GM21825 (cell line): ENCODE measurements around the gene ZNF836.

Source experiments
- ATAC-seq: cut with Tn5 transposase; IDR thresholded peaks from one replicate; pipeline ENCODE4 v1.9.1; 2021; ENCODE audit warnings: mild to moderate bottlenecking, moderate library complexity; ENCODE audit not compliant: unreplicated experiment

Gene ZNF836

DNA sequence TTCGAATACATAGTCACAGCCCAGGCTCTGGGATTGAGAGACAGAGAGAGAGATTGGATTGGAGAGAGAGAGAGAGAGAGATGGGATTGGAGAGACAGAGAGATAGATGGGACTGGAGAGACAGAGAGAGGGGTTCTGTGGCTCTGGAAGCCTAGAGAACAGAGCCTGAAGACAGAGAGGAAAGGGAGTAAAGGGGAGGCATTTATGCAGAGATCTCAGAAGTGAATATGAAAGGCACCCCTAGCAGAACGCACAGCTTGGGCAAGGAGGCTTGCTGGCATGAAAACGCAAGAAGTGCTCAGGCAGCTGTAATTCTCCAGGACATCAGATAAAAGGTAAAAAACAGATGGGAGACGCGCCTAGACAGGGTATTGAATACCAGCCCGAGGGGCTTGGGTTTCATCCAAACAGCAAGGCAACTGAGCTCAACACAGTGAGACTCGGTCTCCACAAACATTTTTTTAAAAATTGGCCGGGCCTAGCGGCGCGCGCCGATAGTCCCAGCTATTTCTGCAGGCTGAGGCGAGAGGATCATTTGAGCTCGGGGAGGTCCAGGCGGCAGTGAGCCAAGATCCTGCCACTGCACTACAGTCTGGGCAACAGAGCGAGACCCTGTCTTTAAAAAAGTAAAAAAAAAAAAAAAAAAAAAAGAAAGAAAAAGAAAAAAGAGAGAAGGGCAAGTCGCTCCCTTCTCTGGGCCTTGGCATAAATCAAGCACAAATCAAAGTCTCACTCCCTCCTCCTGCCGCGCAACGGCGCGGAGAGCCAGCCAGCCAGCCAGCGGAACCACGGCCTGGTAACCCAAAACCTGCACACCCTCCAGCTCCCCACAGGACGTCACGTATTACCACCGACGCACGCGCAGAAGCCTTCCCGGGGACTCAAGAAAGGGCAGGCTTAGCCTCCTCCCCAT is 17.7 kb upstream of the ZNF836 start:
- no peak for ATAC-seq

DNA sequence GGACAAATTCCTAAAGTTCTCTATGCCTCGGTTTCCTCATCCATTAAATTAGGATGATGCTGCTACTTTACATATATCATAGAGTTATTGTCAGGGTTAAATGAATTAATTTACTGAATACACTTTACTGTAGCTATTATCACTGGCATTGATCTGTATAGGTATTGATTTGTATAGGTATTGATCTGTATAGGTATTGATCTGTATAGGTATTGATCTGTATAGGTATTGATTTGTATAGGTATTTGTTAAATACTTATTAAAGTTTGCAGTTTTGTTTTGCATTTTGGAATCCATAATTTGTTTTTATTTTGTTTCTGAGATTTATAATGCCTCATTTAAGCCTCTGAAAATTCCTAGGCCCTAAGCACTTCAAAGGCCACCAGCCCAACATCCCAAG is 16.0 kb upstream of the ZNF836 start:
- ATAC-seq, result no peak

DNA sequence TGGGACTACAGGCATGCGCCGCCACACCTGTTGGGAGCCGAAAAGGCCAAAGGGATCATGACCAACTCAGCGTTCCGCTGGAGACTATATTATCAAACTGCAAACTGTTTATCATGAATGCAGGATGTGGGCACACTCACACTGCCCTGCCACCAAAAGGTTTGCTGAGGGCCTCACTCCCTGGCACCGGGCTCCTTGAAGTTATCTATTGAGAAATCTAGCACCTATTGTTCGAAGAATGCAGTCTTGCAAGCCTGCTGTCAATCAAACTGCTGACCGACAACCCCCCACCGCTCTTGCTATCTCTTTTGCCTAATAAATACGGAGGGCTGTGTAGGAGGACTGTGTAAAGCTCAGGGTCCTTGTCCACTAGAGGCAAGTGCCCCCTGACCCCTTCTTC is 5.2 kb upstream of the ZNF836 start:
- no peak for ATAC-seq

DNA sequence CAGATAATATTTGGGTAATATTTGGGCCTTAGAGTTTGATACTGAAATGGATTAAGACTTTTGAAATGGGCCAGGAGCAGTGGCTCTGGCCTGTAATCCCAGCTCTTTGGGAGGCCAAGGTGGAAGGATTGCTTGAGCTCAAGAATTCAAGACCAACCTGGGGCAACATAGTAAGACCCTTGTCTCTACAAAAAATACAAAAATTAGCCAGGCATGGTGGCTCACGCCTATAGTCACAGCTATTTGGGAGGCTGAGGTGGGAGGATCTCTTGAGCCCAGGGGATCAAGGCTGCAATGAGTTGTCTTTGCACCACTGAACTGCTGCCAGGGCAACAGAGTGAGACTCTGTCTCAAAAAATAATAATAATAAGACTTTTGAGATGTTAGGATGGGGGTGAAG is 926 bp upstream of the ZNF836 start:
- no peak for ATAC-seq

DNA sequence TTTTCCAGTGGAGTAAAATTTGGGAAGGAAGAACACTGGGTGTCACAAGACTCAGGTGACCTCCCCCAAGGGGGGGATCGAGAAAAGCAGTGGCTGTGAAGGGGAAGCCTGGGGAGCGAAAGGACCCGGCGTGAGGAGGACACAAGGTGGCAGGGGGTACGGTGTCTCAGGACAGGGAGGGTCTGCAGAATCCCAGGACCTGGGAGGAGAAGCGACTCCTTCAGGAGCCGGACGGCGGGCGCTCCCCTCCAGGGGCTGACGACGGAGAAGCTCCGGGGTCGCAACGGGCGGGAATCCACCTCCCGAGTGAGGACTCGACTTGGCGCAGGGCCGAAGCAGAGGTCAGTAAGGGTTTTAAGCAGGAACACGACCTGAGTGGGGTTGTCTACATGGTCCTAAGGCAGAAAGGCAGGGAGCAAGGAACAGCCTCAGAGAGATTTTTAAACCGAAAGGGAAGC is 529 bp downstream of the ZNF836 start:
- peak; percentile 8 for ATAC-seq

DNA sequence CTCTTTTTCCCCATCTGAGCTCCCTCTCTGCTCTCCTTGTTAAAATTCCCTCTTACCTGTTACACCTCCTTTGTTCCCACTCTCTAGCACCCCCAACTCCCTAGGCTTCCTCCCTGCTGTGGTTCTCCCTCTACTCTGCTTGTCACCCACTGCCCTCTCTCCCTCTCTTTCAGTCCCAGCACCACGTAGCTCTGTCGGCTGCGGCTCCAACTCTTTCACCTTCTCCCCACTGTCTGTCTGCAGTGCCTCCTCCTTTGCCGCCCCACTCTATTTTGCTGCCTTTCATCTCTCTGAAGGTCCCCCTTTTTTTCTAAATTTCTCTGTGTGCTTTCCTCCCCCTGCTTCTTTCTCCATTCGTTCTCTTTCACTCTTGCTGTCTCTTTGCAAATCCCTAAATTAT is 1.1 kb downstream of the ZNF836 start:
- ATAC-seq, result no peak

DNA sequence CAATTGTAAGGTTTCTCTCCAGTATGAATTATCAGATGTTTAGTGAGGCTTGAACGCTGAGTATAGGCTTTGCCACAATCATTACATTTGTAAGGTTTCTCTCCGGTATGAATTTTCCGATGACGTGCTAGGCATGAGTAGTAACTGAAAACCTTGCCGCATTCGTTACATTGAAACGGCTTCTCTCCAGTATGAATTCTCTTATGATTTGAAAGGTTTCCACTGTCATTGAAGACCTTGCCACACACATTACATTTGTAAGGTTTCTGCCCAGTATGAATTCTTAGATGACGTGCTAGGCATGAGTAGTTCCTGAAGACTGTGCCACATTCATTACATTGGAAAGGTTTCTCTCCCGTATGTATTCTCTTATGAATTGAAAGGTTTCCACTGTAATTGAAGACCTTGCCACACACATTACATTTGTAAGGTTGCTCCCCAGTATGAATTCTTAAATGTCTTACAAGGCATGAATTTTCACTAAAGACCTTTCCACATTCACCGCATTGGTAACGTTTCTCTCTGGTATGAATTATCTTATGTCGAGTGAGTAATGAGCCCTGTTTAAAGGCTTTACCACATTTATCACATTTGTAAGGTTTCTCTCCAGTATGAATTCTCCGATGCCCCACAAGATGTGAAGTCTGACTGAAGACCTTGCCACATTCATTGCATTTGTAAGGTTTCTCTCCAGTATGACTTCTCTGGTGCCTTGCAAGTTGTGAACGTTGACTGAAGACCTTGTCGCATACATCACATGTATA is 15.6 kb downstream of the ZNF836 start:
- no peak for ATAC-seq

DNA sequence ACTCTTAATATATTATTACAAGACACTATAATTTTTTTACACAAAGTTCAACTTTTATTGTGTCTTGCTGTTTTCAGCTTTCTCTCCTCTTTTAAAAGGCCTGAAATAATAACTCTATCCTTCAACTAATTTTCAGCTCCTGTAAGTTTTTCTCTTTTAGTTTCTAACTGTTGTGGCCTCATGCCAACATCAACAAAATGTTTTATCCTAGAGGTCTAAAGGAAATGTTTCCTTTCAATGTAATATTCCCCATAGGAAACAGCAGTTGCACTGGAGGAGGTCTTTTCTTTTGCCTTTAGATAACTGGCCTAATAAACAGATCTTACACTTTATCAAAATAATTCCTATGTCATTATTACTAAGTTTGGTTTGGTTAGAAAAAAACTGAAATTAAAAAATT is 23.2 kb downstream of the ZNF836 start:
- no peak for ATAC-seq

DNA sequence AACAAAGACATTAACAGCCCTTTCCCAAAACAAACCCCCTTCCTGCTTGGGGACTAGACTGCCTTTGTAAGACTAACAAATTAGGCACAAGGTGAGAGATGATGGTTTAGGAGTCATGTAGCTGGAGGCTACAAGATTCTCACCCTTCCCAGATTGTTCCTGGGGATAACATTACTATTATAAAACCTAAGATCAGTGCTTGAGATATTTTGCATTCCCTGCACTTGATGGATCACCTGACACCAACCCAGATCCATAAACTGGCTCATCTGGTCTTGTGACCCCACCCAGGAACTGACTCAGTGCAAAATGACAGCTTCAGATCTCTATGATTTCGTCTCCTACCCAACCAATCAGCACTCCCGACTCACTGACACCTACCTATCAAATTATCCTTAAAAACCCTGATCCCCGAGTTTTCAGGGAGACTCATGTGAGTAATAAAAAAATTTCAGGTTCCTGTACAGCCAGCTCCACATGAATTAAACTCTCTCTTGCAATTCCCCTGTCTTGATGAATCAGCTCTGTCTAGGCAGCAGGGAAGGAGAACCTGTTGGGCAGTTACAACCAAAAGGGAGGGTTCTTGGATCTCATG is 29.3 kb downstream of the ZNF836 start:
- ATAC-seq, result no peak

DNA sequence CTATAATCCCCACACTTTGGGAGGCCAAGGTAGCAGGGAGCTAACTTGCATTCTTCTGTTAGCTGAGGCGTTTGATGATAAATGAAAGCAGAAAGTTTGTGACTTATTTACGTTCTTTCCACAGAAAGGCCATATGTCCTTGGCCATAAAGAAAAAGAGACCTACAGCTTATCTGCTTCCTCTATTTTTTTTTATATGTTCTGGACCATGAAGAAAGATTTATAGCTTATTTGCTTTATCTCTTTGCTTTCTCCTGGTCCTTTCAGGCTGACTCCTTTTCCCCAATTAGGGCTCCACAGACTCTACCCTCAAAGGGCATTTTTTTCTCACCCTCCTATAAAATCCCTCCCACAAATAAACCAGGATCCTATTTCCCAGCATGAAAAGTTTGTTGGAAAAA is 30.2 kb downstream of the ZNF836 start:
- no peak for ATAC-seq

DNA sequence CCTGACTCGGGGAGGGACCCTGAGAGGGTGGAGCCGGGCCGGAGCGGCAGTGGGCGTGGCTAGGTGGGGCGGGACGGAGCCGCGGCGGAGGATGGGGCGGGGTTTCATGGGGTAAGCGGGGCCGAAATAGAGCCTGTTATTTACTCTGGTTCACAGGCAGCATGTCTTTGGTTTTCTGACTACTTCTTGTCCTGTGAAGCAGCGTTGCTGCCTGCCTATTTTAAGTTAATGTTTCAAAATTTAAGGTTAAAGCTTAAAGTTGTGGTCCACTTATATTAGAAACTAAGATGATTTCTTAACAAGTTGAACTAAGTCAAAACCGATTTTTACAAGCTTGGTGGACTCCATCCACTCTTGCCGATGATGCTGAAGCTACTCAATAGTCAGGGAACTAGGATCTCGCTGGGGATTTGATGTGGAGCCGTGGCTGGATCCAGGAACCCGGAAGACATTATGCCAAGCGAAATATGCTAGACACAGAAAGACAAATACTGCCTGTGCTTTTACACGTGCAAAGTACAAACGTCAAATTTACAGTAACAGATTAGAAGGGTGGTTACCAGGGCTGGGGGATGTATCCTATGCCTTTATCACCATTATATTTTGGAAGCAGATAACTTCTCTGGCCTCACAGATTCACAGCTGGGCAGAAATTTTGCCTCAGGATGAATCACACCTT is 31.2 kb downstream of the ZNF836 start:
- no peak for ATAC-seq

DNA sequence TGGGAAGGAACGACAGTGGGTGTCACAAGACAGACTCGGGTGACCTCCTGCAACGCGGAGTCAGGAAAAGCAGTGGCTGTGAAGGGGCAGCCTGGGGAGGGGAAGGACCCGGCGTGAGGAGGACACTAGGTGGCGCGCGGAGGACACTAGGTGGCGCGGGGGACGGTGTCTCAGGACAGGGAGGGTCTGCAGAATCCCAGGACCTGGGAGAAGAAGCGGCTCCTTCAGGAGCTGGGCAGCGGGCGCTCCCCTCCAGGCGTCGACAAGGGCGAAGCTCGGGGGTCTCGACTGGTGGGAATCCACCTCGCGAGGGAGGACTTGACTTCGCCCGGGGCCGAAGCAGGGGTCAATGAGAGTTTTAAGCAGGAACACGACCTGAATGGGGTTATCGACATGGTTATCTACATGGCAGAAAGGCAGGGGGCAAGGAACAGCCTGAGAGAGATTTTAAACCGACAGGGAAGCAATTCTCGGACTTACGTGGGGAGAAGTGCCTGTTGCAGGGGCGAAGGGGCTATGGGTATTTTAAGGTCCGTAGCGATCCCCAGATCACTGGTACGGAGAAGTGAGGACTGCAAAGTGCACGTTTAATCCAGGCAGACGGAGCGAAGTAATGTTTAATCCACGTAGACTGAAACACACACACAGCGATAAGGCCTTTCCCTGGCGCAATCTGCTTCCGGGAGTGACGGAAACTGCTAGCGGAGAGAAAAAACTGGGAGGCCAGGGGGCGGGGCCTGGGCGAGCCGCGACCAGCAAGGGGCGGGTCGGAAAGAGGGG is 32.0 kb downstream of the ZNF836 start, which contains the start of gene ZNF616:
Gene ZNF616 (minus strand): TSS at position 687 of the 780 bp plus-strand sequence. CDS start 9,426 bp downstream, outside the sequence.
- peak; percentile 90 for ATAC-seq

DNA sequence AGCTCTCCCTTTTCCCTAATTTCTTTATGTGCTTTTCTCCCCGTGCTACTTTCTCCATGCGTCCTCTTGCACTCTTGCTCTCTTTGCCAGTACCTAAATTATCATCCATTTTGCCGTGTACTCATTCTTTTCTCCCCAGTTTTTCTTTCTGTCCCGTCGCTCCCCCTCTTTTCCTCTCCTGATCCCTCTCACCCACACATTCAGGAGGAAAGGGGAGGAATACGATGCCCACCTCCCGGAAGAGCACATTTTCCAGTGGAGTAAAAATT is 32.5 kb downstream of the ZNF836 start:
- ATAC-seq, result no peak

DNA sequence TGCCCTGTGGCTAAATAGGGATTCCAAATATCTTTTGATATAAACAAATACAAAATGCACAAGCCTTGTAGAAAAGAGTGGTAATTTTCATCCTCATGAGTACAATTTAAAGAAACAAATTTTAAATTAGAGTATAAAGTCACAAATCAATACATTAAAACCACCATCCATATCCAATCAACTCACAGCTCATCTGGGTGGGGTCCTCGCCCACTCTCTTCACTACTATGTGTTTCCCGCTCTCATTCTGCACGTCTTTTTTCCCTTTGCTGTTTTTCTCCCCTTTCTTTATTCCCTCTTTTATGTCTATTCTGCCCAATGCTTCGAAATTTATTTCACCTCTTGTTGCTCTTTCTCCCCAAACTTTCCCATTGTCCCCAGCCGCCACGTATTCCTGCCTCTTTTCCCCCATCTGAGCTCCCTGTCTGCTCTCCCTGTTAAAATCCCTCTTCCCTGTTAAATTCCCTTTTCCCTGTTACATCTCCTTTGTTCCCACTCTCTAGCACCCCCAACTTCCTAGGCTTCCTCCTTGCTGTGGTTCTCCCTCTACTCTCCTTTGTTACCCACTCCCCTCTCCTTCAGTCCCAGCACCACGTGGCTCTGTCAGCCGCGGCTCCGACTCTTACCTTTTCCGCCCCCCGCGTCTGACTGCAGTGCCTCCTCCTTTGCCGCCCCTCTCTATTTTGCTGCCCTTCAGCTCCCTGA is 33.0 kb downstream of the ZNF836 start:
- ATAC-seq, result no peak

DNA sequence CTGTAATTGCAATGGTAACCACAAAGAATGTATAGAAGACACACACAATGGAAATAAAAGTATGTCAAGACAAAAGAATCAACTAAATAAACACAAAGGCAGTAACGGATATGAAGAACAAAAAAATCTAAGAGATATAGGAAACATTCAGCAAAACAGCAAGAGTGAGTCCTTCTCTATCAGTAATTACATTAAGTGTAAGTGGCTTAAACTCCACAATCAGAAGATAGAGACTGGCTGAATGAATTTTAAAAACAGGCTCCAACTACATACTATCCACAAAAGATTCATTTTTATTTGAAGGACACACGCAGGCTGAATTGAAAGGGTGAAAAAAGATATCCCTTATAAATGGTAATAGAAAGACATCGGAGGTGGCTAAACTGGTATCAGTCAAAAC is 51.1 kb downstream of the ZNF836 start:
- ATAC-seq, result no peak

DNA sequence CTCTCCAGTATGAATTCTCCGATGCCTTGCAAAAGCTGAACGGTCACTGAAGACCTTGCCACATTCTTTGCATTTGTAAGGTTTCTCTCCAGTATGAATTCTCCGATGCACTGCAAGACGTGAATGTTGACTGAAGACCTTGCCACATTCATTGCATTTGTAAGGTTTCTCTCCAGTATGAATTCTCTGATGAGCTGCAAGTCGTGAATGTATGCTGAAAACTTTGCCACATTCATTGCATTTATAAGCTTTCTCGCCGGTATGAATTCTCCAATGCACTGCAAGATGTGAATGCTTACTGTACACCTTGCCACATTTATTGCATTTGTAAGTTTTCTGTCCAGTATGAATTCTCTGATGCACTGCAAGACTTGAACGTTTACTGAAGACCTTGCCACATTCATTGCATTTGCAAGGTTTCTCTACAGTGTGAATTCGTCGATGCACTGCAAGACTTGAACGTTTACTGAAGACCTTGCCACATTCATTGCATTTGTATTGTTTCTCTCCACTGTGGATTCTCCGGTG is 55.8 kb downstream of the ZNF836 start:
- no peak for ATAC-seq

DNA sequence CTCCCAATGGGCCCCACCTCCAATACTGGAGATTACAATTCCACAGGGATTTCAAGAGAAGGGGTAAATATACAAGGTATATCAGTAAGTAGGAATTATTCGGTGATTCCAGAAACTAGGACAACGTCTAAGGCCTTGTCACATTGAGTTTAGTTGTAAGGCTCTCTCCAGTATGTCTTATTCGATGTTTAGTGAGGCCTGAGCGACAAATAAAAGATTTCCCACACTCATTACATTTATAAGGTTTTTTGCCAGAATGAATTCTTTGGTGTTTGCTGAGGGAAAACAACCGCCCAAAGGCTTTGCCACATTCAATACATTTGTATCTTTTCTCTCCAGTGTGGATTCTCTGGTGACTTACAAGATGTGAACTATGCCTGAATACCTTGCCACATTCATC is 56.7 kb downstream of the ZNF836 start:
- ATAC-seq, result no peak

DNA sequence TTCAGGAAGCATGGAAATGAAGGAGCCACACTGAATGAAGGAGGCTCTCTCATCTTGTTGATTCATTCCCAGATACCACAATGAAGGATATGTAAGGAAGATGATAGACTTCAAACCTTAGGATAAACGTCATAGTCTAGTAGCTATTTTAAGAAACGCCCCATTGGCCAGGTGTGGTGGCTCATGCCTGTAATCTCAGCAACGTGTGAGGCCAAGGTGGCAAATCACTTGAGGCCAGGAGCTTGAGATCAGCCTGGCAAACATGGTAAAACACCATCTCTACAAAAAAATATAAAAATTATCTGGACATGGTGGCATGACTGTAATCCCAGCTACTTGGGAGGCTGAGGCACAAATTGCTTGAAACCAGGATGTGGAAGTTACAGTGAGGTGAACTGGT is 58.8 kb downstream of the ZNF836 start:
- ATAC-seq, result no peak

DNA sequence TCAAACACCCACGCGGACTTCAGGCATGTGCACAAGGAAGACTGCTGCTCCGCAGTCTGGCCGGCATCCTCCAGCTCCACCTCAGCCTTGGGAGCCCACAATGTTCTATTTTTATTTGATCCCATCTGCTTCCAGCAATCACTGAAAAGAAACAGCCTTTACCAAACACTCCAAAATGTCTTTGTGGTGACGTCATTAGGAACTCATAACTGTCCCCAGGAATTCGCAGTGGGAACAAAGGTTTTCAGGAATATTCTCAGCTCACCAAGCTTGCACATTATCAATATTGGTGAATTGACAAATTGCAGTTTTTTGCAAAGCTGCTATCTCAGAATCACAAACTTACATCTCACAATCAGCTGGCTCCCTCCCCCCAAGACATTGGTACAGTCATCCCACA is 60.6 kb downstream of the ZNF836 start:
- ATAC-seq, result no peak
